GM12892 (cell line): ENCODE results near the gene UNC5C.

Experiments used
- POLR2A ChIP-seq: IDR thresholded peaks from 2 replicates; pipeline ENCODE4 v1.6.1; 2011; ENCODE audit warnings: low read depth, low read length, control low read depth
- POLR2AphosphoS5 ChIP-seq: IDR thresholded peaks from 2 replicates; pipeline ENCODE4 v1.6.1; 2011; ENCODE audit warnings: low read depth, low read length, control low read depth

DNA sequence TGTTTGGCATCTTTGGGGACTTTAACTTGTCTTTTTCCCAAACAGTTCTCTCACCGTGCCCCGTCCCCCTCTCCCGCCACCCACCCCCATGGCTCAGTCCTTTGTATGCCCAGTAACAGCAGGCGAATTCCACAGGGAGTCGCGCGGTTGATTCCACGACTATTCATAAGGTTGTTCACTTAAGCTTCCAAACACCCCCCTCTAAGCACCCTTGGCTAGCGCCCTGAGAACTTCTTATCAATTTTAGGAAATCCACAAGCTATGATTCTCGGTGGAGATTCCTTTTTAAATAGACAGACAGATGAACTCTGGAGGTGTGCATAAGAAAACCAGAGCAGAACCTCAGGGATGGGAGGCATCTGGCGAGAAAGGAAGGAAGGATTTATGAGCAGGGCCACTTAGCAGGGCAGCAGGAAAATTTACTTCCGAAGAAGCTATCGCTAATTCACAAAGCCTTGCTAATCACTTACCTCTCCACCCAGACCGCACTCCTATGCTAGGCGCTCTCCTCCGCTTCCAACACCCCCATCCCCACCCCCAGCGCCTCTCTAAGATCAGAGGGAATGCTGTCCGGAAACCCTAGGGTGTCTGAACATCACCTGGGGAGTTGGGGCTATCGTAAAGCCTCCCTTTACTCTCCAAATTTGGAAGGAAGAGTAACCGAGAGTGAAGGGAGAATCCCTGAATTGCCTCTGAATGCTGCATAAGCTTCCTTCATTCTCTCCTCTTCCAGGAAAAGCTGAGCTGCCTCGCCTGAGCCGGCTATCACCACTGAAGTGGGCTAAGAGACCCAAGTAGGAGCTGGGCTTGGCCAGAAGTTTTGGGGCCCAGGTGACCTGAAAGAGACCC is 1.7 kb downstream of the UNC5C start:
- TF ChIP-seq POLR2AphosphoS5 (no peak), POLR2A (no peak)
